Neural progenitor cell (in vitro differentiated cells): ENCODE results near the gene EPHA2. TPM values are rescaled to one million over a fixed set of nuclear protein-coding genes. Genes with fewer than 3 reads are reported as not detected.
A peak's percentile ranks its signal among the peaks of the same experiment; 100 is the strongest.

ENCODE experiments used
- DNase-seq: peaks from one replicate; pipeline ENCODE4 v3.0.0-alpha.2; 2016; ENCODE audit warnings: low spot score
- H2AFZ ChIP-seq: fragments of 200-600 bp; sonication (generic); replicated peaks from 2 replicates; pipeline ENCODE4 v1.6.1; 2016; ENCODE audit warnings: antibody characterized with exemption
- H3F3A ChIP-seq: fragments of 200-600 bp; sonication (generic); 2 replicates; pipeline ENCODE4 v1.6.1; 2016; ENCODE audit warnings: antibody characterized with exemption, low read depth
- H3K27ac ChIP-seq: fragments of 200-600 bp; sonication (generic); 2 replicates; pipeline ENCODE4 v1.5.1; 2016; ENCODE audit warnings: mild to moderate bottlenecking
- H3K27me3 ChIP-seq: fragments of 200-600 bp; sonication (generic); 2 replicates; pipeline ENCODE4 v1.6.1; 2016; ENCODE audit warnings: mild to moderate bottlenecking, moderate library complexity
- H3K36me3 ChIP-seq: fragments of 200-600 bp; sonication (generic); 2 replicates; pipeline ENCODE4 v1.5.1; 2016
- H3K4me1 ChIP-seq: fragments of 200-600 bp; sonication (generic); 2 replicates; pipeline ENCODE4 v1.6.1; 2016; ENCODE audit warnings: mixed run types
- H3K4me2 ChIP-seq: fragments of 200-600 bp; sonication (generic); 2 replicates; pipeline ENCODE4 v1.6.1; 2016
- H3K4me3 ChIP-seq: fragments of 200-600 bp; sonication (generic); 2 replicates; pipeline ENCODE4 v1.5.1; 2016
- H3K79me2 ChIP-seq: fragments of 200-600 bp; sonication (generic); 2 replicates; pipeline ENCODE4 v1.6.1; 2016; ENCODE audit warnings: low read depth
- H3K9ac ChIP-seq: fragments of 200-600 bp; sonication (generic); 2 replicates; pipeline ENCODE4 v1.6.1; 2016
- H3K9me3 ChIP-seq: fragments of 200-600 bp; sonication (generic); 2 replicates; pipeline ENCODE4 v1.5.1; 2016; ENCODE audit warnings: low read depth
- H4K20me1 ChIP-seq: fragments of 200-600 bp; sonication (generic); 2 replicates; pipeline ENCODE4 v1.6.1; 2016; ENCODE audit warnings: low read depth
- H3K27ac Mint-ChIP-seq: 3 replicates; pipeline ENCODE4 v1.8.0; 2021; ENCODE audit warnings: mixed read lengths
- H3K27me3 Mint-ChIP-seq: 2 replicates; pipeline ENCODE4 v1.8.0; 2022; ENCODE audit warnings: low read depth, mild to moderate bottlenecking, inconsistent platforms, moderate library complexity, mixed read lengths; ENCODE audit not compliant: insufficient read depth
- H3K36me3 Mint-ChIP-seq: 3 replicates; pipeline ENCODE4 v1.8.0; 2021; ENCODE audit warnings: mixed read lengths
- H3K4me1 Mint-ChIP-seq: 3 replicates; pipeline ENCODE4 v1.8.0; 2021; ENCODE audit warnings: mixed read lengths
- H3K4me3 Mint-ChIP-seq: 3 replicates; pipeline ENCODE4 v1.8.0; 2021; ENCODE audit warnings: mild to moderate bottlenecking, moderate library complexity, mixed read lengths
- H3K9me3 Mint-ChIP-seq: 3 replicates; pipeline ENCODE4 v1.8.0; 2020; ENCODE audit warnings: mixed read lengths
- EZH2 ChIP-seq: fragments of 200-600 bp; sonication (generic); IDR thresholded peaks from 2 replicates; pipeline ENCODE4 v1.6.1; 2017; ENCODE audit warnings: antibody characterized with exemption, mild to moderate bottlenecking, moderate library complexity
- EZH2phosphoT487 ChIP-seq: fragments of 200-600 bp; sonication (generic); IDR thresholded peaks from 2 replicates; pipeline ENCODE4 v1.6.1; 2017; ENCODE audit warnings: antibody characterized with exemption
- total RNA-seq: library from RNA; depleted of rRNA; stranded (reverse); fragments of >200 nt; gene quantifications from 2 replicates; pipeline ENCODE4 v1.2.3, GENCODE V29; 2015; ENCODE audit warnings: low replicate concordance
- TF ChIP-seq, protein P1 (sequence below): fragments of 200-600 bp; sonication (generic); IDR thresholded peaks from 2 replicates; pipeline ENCODE4 v1.5.1; 2017; ENCODE audit warnings: antibody characterized with exemption, mild to moderate bottlenecking

Gene EPHA2
- total RNA-seq, 1 donor from 2014 or later, result 14.9 TPM

DNA sequence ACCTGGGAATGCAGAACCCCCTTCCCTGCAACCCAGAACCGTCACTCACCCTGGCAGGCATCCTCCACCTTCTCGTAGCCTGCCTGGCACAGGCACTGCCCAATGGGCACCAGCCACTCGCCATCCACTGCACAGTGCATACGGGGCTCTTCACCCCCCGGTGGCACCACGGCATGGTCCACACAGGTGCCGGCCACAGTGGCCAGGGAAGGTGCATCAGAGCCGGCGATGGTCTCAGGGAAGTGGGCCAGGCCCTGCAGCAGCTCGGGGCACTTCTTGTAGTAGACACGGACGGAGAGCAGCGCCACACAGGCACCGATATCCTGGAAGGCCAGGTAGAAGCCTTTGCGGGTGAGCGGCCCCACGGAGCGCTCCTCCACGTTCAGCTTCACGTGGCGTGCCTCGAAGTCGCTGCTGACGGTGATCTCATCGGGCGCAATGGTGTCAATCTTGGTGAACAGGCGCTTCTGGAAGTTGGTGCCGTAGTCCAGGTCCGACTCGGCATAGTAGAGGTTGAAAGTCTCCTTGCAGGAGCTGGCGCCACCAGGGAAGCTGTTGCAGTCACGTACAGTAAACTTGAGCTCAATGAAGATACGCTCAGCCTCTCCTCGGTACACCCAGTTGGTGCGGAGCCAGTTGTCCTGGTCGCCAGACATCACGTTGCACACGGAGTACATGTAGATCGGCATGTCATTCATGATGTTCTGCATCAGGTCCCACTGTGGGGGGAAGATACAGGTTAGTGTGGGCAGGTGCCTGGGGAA is 7.4 kb downstream of the EPHA2 start:
- peaks cover 55% of the 10 kb centered on the region for H3K4me1 Mint-ChIP-seq

DNA sequence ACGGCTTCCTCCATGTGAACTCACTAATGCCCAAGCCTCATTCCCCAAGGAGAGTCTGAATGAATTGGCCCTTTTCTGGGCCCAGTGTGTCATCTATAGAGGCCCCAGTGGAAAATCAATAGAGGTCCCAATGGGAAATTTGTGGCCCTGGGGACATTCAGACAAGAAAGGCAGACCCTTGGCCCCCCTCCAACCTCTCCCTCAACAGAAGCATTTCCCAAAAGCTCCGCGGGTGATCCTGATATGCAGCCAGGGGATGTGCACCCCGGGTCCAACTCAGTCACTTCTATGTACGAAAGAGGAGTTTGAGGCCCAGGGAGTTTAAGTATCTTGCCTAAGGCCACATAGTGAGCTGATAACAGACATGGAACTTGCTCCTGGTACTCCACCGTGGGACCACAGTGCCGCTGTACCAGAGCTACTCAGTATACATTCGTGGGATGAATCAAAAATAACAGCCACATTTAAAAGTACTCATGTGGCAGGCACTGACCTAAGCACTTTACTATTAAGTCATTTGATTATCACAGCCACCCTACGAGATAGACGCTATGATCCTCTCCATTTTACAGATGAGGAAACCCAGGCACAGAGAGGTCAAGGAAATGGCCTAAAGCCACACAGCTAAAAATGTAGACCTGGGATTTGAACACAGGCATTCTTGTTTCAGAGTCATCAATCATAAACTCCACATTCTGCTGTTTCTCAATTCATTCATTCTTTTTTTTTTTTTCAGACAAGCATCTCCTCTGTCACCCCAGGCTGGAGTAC is 8.5 kb downstream of the EPHA2 start:
- no peak overlapping the region for H3K27ac ChIP-seq
- H3K27ac Mint-ChIP-seq, result peak overlapping the region; percentile 90
- peaks cover 47% of the 10 kb centered on the region for H3K4me1 Mint-ChIP-seq
- no peaks in the 10 kb centered on the region for H3K27me3 ChIP-seq
- H3K9ac ChIP-seq, result no peak overlapping the region
- TF ChIP-seq, protein P1, sequence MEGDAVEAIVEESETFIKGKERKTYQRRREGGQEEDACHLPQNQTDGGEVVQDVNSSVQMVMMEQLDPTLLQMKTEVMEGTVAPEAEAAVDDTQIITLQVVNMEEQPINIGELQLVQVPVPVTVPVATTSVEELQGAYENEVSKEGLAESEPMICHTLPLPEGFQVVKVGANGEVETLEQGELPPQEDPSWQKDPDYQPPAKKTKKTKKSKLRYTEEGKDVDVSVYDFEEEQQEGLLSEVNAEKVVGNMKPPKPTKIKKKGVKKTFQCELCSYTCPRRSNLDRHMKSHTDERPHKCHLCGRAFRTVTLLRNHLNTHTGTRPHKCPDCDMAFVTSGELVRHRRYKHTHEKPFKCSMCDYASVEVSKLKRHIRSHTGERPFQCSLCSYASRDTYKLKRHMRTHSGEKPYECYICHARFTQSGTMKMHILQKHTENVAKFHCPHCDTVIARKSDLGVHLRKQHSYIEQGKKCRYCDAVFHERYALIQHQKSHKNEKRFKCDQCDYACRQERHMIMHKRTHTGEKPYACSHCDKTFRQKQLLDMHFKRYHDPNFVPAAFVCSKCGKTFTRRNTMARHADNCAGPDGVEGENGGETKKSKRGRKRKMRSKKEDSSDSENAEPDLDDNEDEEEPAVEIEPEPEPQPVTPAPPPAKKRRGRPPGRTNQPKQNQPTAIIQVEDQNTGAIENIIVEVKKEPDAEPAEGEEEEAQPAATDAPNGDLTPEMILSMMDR, result no peak
- TF ChIP-seq EZH2phosphoT487, result no peak
- no peak for TF ChIP-seq EZH2
- H3K9me3 ChIP-seq, result no peaks in the 10 kb centered on the region
- H3K4me3 ChIP-seq, result no peak overlapping the region
- H2AFZ ChIP-seq, result no peak overlapping the region
- H3K36me3 ChIP-seq, result peaks cover 4% of the 10 kb centered on the region
- H3K4me2 ChIP-seq, result peak overlapping the region; percentile 66
- peaks cover 51% of the 10 kb centered on the region for H3K4me1 ChIP-seq
- no peak for DNase-seq
- H3K27me3 Mint-ChIP-seq, result peaks cover 5% of the 10 kb centered on the region
- H4K20me1 ChIP-seq, result peaks cover 89% of the 10 kb centered on the region
- peaks cover 24% of the 10 kb centered on the region for H3K36me3 Mint-ChIP-seq
- peak overlapping the region; percentile 75 for H3K4me3 Mint-ChIP-seq
- H3F3A ChIP-seq, result peaks cover 38% of the 10 kb centered on the region
- H3K9me3 Mint-ChIP-seq, result no peaks in the 10 kb centered on the region
- peaks cover 79% of the 10 kb centered on the region for H3K79me2 ChIP-seq

More for the DNA sequence above, 7.4 kb downstream of the EPHA2 start:
- no peak for DNase-seq
- Histone ChIP-seq H3K4me1 (peaks cover 62% of the 10 kb centered on the region), H3K27ac (no peak overlapping the region), H3K79me2 (peaks cover 90% of the 10 kb centered on the region), H4K20me1 (peaks cover 89% of the 10 kb centered on the region), H3K4me2 (no peak overlapping the region), H3K27me3 (no peaks in the 10 kb centered on the region), H3K9me3 (no peaks in the 10 kb centered on the region), H2AFZ (no peak overlapping the region), H3K36me3 (peaks cover 4% of the 10 kb centered on the region), H3F3A (peaks cover 47% of the 10 kb centered on the region), H3K4me3 (no peak overlapping the region), H3K9ac (no peak overlapping the region)
- no peak overlapping the region for H3K4me3 Mint-ChIP-seq
- H3K36me3 Mint-ChIP-seq, result peaks cover 20% of the 10 kb centered on the region
- peak overlapping the region; percentile 70 for H3K27ac Mint-ChIP-seq
- H3K9me3 Mint-ChIP-seq, result no peaks in the 10 kb centered on the region
- TF ChIP-seq EZH2phosphoT487, result no peak
- TF ChIP-seq EZH2, result no peak
- TF ChIP-seq, protein P1, result no peak
- peaks cover 3% of the 10 kb centered on the region for H3K27me3 Mint-ChIP-seq

DNA sequence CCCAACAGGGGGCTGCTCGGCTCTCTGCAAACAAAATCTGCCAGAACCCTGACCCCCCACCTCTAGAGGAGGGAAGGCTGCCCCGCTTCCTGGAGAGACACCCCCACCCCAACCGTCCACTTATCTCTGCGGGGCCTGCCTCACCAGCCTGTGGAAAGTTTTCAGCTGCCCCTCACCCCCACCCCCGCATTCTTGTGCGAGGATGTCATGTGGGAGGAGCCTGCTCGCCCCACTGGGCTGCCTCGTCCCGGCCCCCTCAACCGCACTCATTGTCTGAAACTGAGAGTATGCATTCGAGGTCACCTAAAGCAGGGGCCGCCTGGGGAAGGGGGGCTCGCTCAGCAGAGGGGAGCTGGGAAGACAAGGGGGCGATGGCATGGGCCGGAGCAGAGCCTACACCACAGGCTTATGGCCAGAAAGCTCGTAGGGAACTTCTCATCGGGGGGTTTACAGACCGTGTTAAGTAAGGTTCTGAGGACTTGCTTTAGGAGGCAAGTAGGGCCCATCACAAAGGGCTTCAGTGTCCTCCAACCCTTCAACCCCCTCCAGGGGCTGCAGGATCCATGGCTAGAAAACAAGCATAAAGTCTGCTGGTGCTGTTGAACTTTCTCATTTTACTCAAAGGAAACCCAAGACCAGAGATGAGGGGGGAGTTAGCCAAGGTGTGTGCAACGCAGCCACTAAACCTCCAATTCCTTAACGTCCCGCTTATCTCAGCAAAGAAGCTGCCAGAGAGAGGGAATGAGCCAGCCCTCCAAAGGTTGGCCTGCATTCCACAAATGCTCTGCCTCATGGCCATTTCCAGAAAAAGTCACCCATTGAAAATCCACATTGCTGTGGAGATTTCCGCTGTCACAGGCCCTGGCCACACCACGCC is 9.4 kb downstream of the EPHA2 start:
- Histone ChIP-seq H2AFZ (no peak overlapping the region), H3K27me3 (no peaks in the 10 kb centered on the region), H3K27ac (peak overlapping the region; percentile 29), H3F3A (peaks cover 44% of the 10 kb centered on the region), H3K4me1 (peaks cover 51% of the 10 kb centered on the region), H3K9ac (no peak overlapping the region), H3K4me3 (peak overlapping the region; percentile 12), H3K9me3 (no peaks in the 10 kb centered on the region), H3K36me3 (peaks cover 4% of the 10 kb centered on the region), H3K79me2 (peaks cover 71% of the 10 kb centered on the region), H3K4me2 (peak overlapping the region; percentile 66), H4K20me1 (peaks cover 89% of the 10 kb centered on the region)
- DNase-seq, result peak; percentile 90
- Mint-ChIP-seq H3K9me3 (no peaks in the 10 kb centered on the region), H3K36me3 (peaks cover 28% of the 10 kb centered on the region), H3K27ac (peak overlapping the region; percentile 90), H3K4me1 (peaks cover 50% of the 10 kb centered on the region), H3K27me3 (peaks cover 3% of the 10 kb centered on the region), H3K4me3 (peak overlapping the region; percentile 75)
- no peak for TF ChIP-seq EZH2
